OCI-LY7 (cell line): ENCODE data around the gene DMD. TPM values are rescaled to one million over a fixed set of nuclear protein-coding genes. Genes with fewer than 3 reads are reported as not detected.

Source experiments
- BruUV-seq: library from RNA; stranded (reverse); fragments of 400-500 nt; replicated peaks from 2 replicates; lab custom pipeline; 2021; lab: Mats Ljungman, UMichigan
- CTCF ChIA-PET: fragments of 300-600 bp; sonication (Branson Sonifier 250); formaldehyde crosslinking; loops from one replicate; lab custom pipeline; 2022; ENCODE audit warnings: antibody characterized with exemption; ENCODE audit not compliant: unreplicated experiment; lab: Charles Lee
- POLR2A ChIA-PET: fragments of 300-600 bp; sonication (Branson Sonifier 250); formaldehyde crosslinking; loops from one replicate; lab custom pipeline; 2022; ENCODE audit warnings: antibody characterized with exemption; lab: Charles Lee
- DNase-seq: peaks from one replicate; pipeline ENCODE4 v3.0.0-alpha.2; 2015; ENCODE audit warnings: low spot score
- H2AFZ ChIP-seq: fragments of 200-600 bp; sonication (generic), shearing (Covaris generic); 2 replicates; pipeline ENCODE4 v1.6.1; 2014; ENCODE audit warnings: mild to moderate bottlenecking, antibody characterized with exemption, low read length, moderate library complexity
- H3K27ac ChIP-seq: fragments of 200-600 bp; sonication (generic); 2 replicates; pipeline ENCODE4 v1.5.1; 2014; ENCODE audit warnings: mixed run types, low read depth, mild to moderate bottlenecking, moderate library complexity, low read length, inconsistent platforms; ENCODE audit not compliant: poor library complexity, severe bottlenecking
- H3K36me3 ChIP-seq: fragments of 200-600 bp; sonication (generic); 2 replicates; pipeline ENCODE4 v1.6.1; 2014; ENCODE audit warnings: mild to moderate bottlenecking, antibody characterized with exemption, low read length, moderate library complexity, mixed read lengths; ENCODE audit not compliant: insufficient read depth
- H3K4me1 ChIP-seq: fragments of 200-600 bp; sonication (generic); 2 replicates; pipeline ENCODE4 v1.5.1; 2014; ENCODE audit warnings: mild to moderate bottlenecking, low read length; ENCODE audit not compliant: insufficient read depth, poor library complexity, severe bottlenecking
- H3K4me2 ChIP-seq: fragments of 200-600 bp; sonication (generic); 2 replicates; pipeline ENCODE4 v1.6.1; 2014; ENCODE audit warnings: mild to moderate bottlenecking, low read length
- H3K4me3 ChIP-seq: fragments of 200-600 bp; sonication (generic); 2 replicates; pipeline ENCODE4 v1.5.1; 2014; ENCODE audit warnings: mild to moderate bottlenecking, low read depth, low read length; ENCODE audit not compliant: poor library complexity, severe bottlenecking
- H3K79me2 ChIP-seq: fragments of 200-600 bp; sonication (generic); 2 replicates; pipeline ENCODE4 v1.6.1; 2016; ENCODE audit warnings: low read depth, mild to moderate bottlenecking, low read length, moderate library complexity, mixed read lengths; ENCODE audit not compliant: insufficient read depth
- H3K9me2 ChIP-seq: fragments of 200-600 bp; sonication (generic); 2 replicates; pipeline ENCODE4 v1.6.1; 2016; ENCODE audit warnings: mild to moderate bottlenecking, low read length, mixed read lengths; ENCODE audit not compliant: insufficient read depth
- H3K9me3 ChIP-seq: fragments of 200-600 bp; sonication (generic); 2 replicates; pipeline ENCODE4 v1.6.1; 2014; ENCODE audit warnings: mild to moderate bottlenecking, mixed run types, low read length, mixed read lengths
- H4K20me1 ChIP-seq: fragments of 200-600 bp; sonication (generic); 2 replicates; pipeline ENCODE4 v1.6.1; 2014; ENCODE audit warnings: mild to moderate bottlenecking, antibody characterized with exemption, low read length, moderate library complexity, mixed read lengths; ENCODE audit not compliant: insufficient read depth
- EZH2phosphoT487 ChIP-seq: fragments of 200-600 bp; sonication (generic); IDR thresholded peaks from 2 replicates; pipeline ENCODE4 v1.6.1; 2018; ENCODE audit warnings: low read depth, borderline replicate concordance, mild to moderate bottlenecking, mixed run types, antibody characterized with exemption, low read length, moderate library complexity, mixed read lengths
- intact Hi-C: fragments of 100-400 bp; cut with micrococcal nuclease; formaldehyde crosslinking; loops from one replicate; pipeline ENCODE4 v1.10.0; 2022; ENCODE audit not compliant: unreplicated experiment
- total RNA-seq, 2 experiments: library from RNA; depleted of rRNA in 1 of 2; stranded (reverse); fragments of >200 nt in 1 of 2; shearing (Covaris generic) in 1 of 2; gene quantifications; 2 replicates each; pipeline ENCODE4 v1.2.3, GENCODE V29; 2014 to 2022
- TF ChIP-seq, protein P1 (sequence below): fragments of 200-600 bp; sonication (generic); conservative IDR thresholded peaks from 2 replicates; pipeline ENCODE4 v1.5.1; 2014; ENCODE audit warnings: mild to moderate bottlenecking, antibody characterized with exemption, low read length, moderate library complexity, mixed read lengths

DMD gene
- total RNA-seq, 2 experiments from 2014 or later: 20.5 to 61.4 TPM

DNA sequence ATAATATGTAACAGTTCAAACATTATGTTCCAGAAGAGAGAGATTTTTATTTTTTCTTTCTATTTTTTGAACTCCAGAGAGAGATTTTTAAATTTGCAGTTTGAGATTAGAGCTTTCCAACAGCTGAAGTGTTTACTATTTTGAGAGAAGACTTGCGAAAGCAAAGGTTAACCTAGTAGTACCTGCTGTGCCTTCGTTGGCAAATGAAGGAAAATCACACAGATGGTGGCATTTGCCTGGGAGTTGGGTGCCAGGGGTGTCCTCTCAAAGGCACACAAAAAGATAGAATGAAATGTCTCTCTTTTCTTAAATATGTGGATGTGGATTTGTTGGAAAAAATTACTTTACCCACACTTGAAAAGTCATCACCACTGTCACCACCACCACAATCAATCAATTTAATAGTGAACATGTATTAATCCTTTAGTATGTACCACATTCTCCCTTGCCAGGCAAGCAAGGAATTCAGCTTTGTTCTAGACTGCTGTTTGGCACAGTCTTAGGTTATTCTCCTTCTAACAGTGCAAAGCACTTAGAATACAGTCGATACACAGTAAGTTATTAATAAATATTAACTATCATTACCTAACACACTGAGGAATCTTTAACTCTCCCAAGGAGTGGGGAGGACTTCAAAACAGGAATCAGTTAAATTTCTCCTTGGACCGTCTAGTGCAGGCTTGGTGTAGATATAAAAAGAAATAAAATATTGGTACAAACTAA lies 1301.3 kb downstream of the DMD start:
- Histone ChIP-seq H2AFZ (no peak overlapping the region), H3K36me3 (no peaks in the 10 kb centered on the region), H3K79me2 (no peaks in the 10 kb centered on the region), H3K4me3 (no peak overlapping the region), H3K4me2 (no peak overlapping the region), H3K4me1 (no peaks in the 10 kb centered on the region), H4K20me1 (no peaks in the 10 kb centered on the region), H3K27ac (no peak overlapping the region), H3K9me3 (no peaks in the 10 kb centered on the region), H3K9me2 (no peaks in the 10 kb centered on the region)
- BruUV-seq: no TSS peak
- ChIA-PET POLR2A (interaction anchor here (0.5 kb wide), 1 partner anchor 692 kb away, joined by 7 read pairs; no protein-coding TSS in a partner anchor), CTCF (no interaction called here)
- TF ChIP-seq EZH2phosphoT487: no peak
- TF ChIP-seq, protein P1, sequence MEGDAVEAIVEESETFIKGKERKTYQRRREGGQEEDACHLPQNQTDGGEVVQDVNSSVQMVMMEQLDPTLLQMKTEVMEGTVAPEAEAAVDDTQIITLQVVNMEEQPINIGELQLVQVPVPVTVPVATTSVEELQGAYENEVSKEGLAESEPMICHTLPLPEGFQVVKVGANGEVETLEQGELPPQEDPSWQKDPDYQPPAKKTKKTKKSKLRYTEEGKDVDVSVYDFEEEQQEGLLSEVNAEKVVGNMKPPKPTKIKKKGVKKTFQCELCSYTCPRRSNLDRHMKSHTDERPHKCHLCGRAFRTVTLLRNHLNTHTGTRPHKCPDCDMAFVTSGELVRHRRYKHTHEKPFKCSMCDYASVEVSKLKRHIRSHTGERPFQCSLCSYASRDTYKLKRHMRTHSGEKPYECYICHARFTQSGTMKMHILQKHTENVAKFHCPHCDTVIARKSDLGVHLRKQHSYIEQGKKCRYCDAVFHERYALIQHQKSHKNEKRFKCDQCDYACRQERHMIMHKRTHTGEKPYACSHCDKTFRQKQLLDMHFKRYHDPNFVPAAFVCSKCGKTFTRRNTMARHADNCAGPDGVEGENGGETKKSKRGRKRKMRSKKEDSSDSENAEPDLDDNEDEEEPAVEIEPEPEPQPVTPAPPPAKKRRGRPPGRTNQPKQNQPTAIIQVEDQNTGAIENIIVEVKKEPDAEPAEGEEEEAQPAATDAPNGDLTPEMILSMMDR: no peak
- DNase-seq: no peak
- intact Hi-C loops: no loop called here

DNA sequence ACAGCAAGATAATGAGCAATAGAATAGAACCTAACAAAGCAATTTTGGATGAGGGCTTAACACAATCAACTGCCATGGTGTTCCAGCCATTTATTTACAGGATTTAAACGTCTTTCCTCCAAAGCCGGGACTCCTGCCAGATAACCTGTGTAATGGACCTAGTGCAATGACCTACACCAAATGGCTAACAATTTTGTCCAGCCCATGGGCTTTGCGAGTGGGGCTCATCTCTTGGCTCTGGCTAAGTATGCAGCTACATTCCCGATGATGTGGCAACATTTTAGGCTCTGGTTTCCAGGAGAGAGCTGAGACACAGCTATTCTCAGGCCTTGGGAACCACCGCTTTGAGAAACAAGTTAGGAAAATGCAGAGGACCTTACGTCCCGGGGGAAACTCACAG lies 1317.2 kb downstream of the DMD start:
- Histone ChIP-seq H2AFZ (no peak overlapping the region), H3K4me2 (no peak overlapping the region), H3K4me3 (no peak overlapping the region), H3K4me1 (no peaks in the 10 kb centered on the region), H3K9me3 (no peaks in the 10 kb centered on the region), H4K20me1 (no peaks in the 10 kb centered on the region), H3K36me3 (no peaks in the 10 kb centered on the region), H3K9me2 (no peaks in the 10 kb centered on the region), H3K27ac (no peak overlapping the region), H3K79me2 (no peaks in the 10 kb centered on the region)
- CTCF ChIA-PET: no interaction called here
- POLR2A ChIA-PET: no interaction called here
- DNase-seq: no peak
- TF ChIP-seq, protein P1: no peak
- TF ChIP-seq EZH2phosphoT487: no peak
- BruUV-seq: no TSS peak
- intact Hi-C loops: no loop called here

DNA sequence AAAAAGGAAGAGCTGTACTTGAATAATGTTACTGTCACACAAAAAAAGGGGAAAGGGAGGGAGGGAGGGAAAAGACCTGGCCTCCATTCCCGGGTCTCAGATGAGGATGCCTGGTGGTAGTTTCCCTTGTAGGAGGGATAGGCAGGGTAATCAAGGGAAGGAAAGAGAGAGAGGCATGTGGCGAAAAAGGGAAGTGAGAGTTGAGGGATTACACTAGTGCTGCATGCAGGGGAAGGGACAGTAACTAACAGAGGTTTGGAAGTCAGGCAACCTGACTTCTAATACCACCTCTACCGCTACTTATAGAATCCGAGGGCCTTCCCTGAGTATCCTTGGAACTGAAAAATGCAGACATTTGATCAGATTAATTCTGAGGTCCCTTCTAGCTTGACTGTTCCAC lies 1317.8 kb downstream of the DMD start:
- CTCF ChIA-PET: no interaction called here
- BruUV-seq: no TSS peak
- no peak for TF ChIP-seq EZH2phosphoT487

More for the DNA sequence above, 1317.8 kb downstream of the DMD start:
- no peaks in the 10 kb centered on the region for H4K20me1 ChIP-seq
- no peak overlapping the region for H2AFZ ChIP-seq
- intact Hi-C loops: no loop called here
- H3K9me3 ChIP-seq: no peaks in the 10 kb centered on the region
- no peaks in the 10 kb centered on the region for H3K79me2 ChIP-seq
- no peak overlapping the region for H3K27ac ChIP-seq
- DNase-seq: no peak
- no peaks in the 10 kb centered on the region for H3K9me2 ChIP-seq
- no peaks in the 10 kb centered on the region for H3K4me1 ChIP-seq
- H3K36me3 ChIP-seq: no peaks in the 10 kb centered on the region
- no peak overlapping the region for H3K4me3 ChIP-seq
- H3K4me2 ChIP-seq: no peak overlapping the region
- POLR2A ChIA-PET: no interaction called here
